ENCODE measurements around the gene ZMIZ1.
A peak's percentile ranks its signal among the peaks of the same experiment; 100 is the strongest.

The ZMIZ1 gene

DNA sequence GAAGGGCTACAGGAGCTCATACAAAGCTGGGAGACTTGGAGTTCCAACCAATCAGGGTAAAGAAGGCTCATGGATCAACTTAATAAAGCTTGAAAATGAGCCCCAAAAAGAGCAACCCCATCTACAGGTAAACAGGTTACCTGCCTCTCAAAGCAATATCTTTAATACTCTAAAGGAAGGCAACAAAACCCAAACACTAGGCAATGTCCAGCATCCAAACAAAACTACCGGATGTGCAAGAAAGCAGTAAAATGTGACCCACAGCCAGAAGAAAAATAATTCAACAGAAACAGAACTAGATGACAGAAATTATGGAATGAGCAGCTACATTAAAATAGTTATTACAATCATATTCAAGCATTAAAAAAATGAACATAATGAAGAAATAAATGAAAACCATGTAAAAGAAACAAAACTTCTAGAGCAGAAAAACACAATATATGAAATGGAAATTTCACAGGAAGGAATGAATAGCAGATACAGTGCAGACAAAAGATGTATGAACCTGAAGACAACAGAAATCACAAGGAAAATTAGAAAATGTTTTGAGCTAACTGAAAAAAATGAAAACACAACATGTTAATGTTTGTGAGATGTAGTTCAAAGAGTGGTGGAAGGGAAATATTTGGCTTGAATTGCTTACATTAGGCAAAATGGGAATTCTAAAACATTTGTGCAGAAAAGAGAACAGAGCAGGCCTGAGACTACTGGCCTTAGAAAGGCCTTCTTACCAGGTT lies 30.5 kb upstream of the ZMIZ1 start:
- H3K27ac ChIP-seq: no peak overlapping the region
- no peak for DNase-seq
- H3K27me3 ChIP-seq (ENCODE audit: insufficient read depth, low read depth, severe bottlenecking): no peaks in the 10 kb centered on the region
- H3K9me3 ChIP-seq (ENCODE audit: severe bottlenecking): no peaks in the 10 kb centered on the region
- H3K4me3 ChIP-seq (ENCODE audit: low read depth, low read length): no peak overlapping the region
- TF ChIP-seq, protein P1, sequence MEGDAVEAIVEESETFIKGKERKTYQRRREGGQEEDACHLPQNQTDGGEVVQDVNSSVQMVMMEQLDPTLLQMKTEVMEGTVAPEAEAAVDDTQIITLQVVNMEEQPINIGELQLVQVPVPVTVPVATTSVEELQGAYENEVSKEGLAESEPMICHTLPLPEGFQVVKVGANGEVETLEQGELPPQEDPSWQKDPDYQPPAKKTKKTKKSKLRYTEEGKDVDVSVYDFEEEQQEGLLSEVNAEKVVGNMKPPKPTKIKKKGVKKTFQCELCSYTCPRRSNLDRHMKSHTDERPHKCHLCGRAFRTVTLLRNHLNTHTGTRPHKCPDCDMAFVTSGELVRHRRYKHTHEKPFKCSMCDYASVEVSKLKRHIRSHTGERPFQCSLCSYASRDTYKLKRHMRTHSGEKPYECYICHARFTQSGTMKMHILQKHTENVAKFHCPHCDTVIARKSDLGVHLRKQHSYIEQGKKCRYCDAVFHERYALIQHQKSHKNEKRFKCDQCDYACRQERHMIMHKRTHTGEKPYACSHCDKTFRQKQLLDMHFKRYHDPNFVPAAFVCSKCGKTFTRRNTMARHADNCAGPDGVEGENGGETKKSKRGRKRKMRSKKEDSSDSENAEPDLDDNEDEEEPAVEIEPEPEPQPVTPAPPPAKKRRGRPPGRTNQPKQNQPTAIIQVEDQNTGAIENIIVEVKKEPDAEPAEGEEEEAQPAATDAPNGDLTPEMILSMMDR (IDR thresholded peaks at IDR 0.05; ENCODE audit: low read depth, low read length): no peak
- H3K36me3 ChIP-seq: no peaks in the 10 kb centered on the region

DNA sequence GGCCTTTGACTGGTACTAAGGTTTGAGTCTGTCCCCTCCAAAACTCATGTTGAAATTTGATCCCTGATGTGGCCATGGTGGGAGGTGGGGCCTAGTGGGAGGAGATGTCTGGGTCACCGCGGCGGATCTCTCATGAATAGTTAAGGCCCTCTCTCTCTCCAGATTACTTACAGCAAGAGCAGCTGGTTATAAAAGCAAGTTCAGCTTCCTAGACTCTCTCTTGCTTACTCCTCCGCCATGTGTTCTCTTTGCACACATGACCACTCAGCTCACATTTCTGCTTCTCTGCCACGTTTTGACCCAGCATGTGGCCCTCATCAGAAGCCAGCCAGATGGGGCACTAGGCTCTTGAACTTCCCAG lies 29.9 kb upstream of the ZMIZ1 start:
- Histone ChIP-seq H3K36me3 (no peaks in the 10 kb centered on the region), H3K9me3 (ENCODE audit: severe bottlenecking) (no peaks in the 10 kb centered on the region), H3K27me3 (ENCODE audit: insufficient read depth, low read depth, severe bottlenecking) (no peaks in the 10 kb centered on the region), H3K4me3 (ENCODE audit: low read depth, low read length) (no peak overlapping the region), H3K27ac (no peak overlapping the region)
- TF ChIP-seq, protein P1 (IDR thresholded peaks at IDR 0.05; ENCODE audit: low read depth, low read length): no peak
- DNase-seq: peak; percentile 46

DNA sequence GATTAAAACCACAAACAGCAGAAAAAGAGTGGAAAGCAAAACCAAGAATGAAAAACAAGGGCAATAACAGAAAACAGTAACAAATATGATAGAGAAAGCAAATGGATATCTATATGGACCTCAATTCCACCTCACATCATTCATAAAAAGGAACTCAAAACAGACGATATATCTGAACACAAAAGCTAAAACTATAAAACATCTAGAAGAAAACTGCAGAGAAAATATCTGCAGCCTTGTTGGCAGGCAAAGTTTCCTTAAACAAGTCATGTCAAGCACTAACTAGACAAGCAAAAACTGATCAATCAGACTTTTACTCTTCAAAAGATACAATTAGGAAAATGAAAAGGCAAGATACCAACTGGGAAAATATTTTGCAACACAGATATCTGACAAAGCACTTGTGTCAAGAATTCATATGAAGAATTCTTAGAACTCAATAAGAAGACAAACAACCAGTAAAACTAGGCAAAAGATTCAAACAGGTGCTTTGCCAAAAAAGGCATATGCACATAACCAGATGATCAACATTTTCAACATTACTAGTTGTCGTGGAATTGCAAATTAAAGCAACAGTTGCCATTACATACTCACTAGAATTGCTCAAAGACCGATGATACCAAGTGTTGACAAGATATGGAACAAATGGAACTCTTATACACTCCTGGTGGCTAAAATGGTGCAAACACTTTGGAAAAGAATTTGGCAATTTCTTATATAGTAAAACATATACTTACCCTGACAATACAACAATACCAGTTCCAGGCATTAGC lies 25.9 kb upstream of the ZMIZ1 start:
- Histone ChIP-seq H3K27ac (no peak overlapping the region), H3K4me3 (ENCODE audit: low read depth, low read length) (no peak overlapping the region), H3K27me3 (ENCODE audit: insufficient read depth, low read depth, severe bottlenecking) (no peaks in the 10 kb centered on the region), H3K9me3 (ENCODE audit: severe bottlenecking) (no peaks in the 10 kb centered on the region), H3K36me3 (no peaks in the 10 kb centered on the region)
- TF ChIP-seq, protein P1 (IDR thresholded peaks at IDR 0.05; ENCODE audit: low read depth, low read length): no peak
- no peak for DNase-seq

DNA sequence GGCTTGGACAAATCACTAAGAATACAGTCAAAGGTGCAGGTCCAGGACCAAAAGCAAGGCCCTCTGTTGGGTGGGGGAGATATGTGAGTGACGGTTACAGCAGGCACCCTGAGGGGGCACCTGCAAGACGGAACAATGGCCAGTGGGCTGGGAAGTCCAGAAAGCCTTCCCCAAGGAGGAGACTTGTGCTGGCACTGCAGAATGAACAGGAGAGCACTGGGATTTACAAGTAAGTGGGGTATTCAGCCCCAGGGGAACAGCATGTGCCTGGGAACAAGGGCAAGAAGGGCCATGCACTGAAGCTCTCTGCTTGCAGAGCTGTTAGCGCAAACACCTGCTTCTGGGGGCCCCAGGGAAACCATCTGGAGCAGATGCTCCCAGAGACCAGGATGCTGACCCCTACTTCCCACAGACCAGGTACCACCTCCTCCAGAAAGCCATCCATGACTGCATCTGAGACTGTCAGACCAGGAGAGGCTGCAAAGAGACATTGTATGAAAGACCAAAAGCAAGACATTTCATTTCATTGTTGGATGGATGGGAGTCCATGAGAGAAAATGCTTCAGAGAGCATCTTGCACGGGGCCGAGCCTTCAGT lies 24.6 kb upstream of the ZMIZ1 start:
- Histone ChIP-seq H3K9me3 (ENCODE audit: severe bottlenecking) (no peaks in the 10 kb centered on the region), H3K36me3 (no peaks in the 10 kb centered on the region), H3K4me3 (ENCODE audit: low read depth, low read length) (no peak overlapping the region), H3K27me3 (ENCODE audit: insufficient read depth, low read depth, severe bottlenecking) (no peaks in the 10 kb centered on the region), H3K27ac (no peak overlapping the region)
- no peak for DNase-seq
- TF ChIP-seq, protein P1 (IDR thresholded peaks at IDR 0.05; ENCODE audit: low read depth, low read length): no peak

DNA sequence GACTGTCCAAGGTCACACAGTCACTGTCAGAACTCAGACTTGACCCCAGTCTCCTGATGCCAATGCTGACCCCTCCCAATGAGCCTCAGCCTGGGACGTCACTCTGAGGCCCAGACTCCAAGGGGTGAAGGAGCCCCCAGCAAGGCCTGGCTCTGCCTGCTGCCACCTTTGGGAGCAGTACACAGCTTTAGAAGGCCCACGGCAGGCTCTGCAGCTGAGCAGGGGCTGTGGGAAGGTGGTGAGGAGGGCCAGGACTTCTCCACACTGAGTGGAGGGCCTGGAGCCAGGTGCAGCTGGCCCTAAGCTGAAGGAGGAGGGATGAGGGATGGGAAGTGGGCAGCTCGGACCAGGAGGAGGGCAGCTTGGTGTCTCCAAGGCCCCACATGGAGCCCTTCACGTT lies 23.9 kb upstream of the ZMIZ1 start:
- no peaks in the 10 kb centered on the region for H3K27me3 ChIP-seq (ENCODE audit: insufficient read depth, low read depth, severe bottlenecking)
- no peaks in the 10 kb centered on the region for H3K36me3 ChIP-seq
- TF ChIP-seq, protein P1 (IDR thresholded peaks at IDR 0.05; ENCODE audit: low read depth, low read length): no peak
- no peak overlapping the region for H3K27ac ChIP-seq
- no peak for DNase-seq
- H3K4me3 ChIP-seq (ENCODE audit: low read depth, low read length): no peak overlapping the region
- no peaks in the 10 kb centered on the region for H3K9me3 ChIP-seq (ENCODE audit: severe bottlenecking)

Data from WERI-Rb-1 (cell line).